ENCODE results near the gene KHNYN. TPM values are rescaled to one million over a fixed set of nuclear protein-coding genes. Genes with fewer than 3 reads are reported as not detected.
A peak's percentile ranks its signal among the peaks of the same experiment; 100 is the strongest.

The KHNYN gene
- total and polyA plus RNA-seq, 2 experiments from 2014 or later = 35.7 to 90.7 TPM

GRCh38 chr14:24398653-24399446 lies 30.9 kb upstream of the KHNYN start, which contains the start of gene NYNRIN:
NYNRIN (plus strand) TSS chr14:24399003; CDS start chr14:24399247, 244 bp downstream.
- Histone ChIP-seq H3K9me3 (ENCODE audit: low read depth) (no peaks in the 10 kb centered on the region), H3K27ac (peak within 1 kb of the TSS; percentile 69), H3K27me3 (no peaks in the 10 kb centered on the region), H3K4me3 (peak within 1 kb of the TSS; percentile 61), H3K36me3 (no peaks in the 10 kb centered on the region), H3K4me1 (ENCODE audit: low read depth) (peaks cover 35% of the 10 kb centered on the region)
- TF ChIP-seq CTCF (IDR thresholded peaks at IDR 0.05; ENCODE audit: low read depth, low read length) = no peak
- peak; percentile 79 to 82 for DNase-seq (ENCODE audit: low read depth in 1 of 2, low spot score in 1 of 2)

- Histone ChIP-seq H3K4me1 (ENCODE audit: low read depth) (peaks cover 31% of the 10 kb centered on the region), H3K4me3 (peak overlapping the region; percentile 61), H3K27ac (peak overlapping the region; percentile 69), H3K27me3 (no peaks in the 10 kb centered on the region), H3K36me3 (no peaks in the 10 kb centered on the region), H3K9me3 (ENCODE audit: low read depth) (no peaks in the 10 kb centered on the region)
- TF ChIP-seq CTCF (IDR thresholded peaks at IDR 0.05; ENCODE audit: low read depth, low read length) = no peak
- no peak for DNase-seq (ENCODE audit: low read depth in 1 of 2, low spot score in 1 of 2)
Measured at GRCh38 chr14:24399447-24399822, 30.3 kb upstream of the KHNYN start.

- Histone ChIP-seq H3K4me1 (ENCODE audit: low read depth) (peaks cover 31% of the 10 kb centered on the region), H3K4me3 (peak overlapping the region; percentile 61), H3K27me3 (no peaks in the 10 kb centered on the region), H3K9me3 (ENCODE audit: low read depth) (no peaks in the 10 kb centered on the region), H3K27ac (no peak overlapping the region), H3K36me3 (no peaks in the 10 kb centered on the region)
- DNase-seq (ENCODE audit: low read depth in 1 of 2, low spot score in 1 of 2) = no peak
- no peak for TF ChIP-seq CTCF (IDR thresholded peaks at IDR 0.05; ENCODE audit: low read depth, low read length)
Measured at GRCh38 chr14:24399999-24400718, 29.6 kb upstream of the KHNYN start.

- Histone ChIP-seq H3K4me3 (no peak overlapping the region), H3K27me3 (no peaks in the 10 kb centered on the region), H3K27ac (no peak overlapping the region), H3K36me3 (no peaks in the 10 kb centered on the region), H3K9me3 (ENCODE audit: low read depth) (no peaks in the 10 kb centered on the region), H3K4me1 (ENCODE audit: low read depth) (peaks cover 31% of the 10 kb centered on the region)
- TF ChIP-seq CTCF (IDR thresholded peaks at IDR 0.05; ENCODE audit: low read depth, low read length) = no peak
- no peak for DNase-seq (ENCODE audit: low read depth in 1 of 2, low spot score in 1 of 2)
Measured at GRCh38 chr14:24401810-24402702, 27.7 kb upstream of the KHNYN start.

- Histone ChIP-seq H3K4me1 (ENCODE audit: low read depth) (peaks cover 23% of the 10 kb centered on the region), H3K4me3 (no peak overlapping the region), H3K9me3 (ENCODE audit: low read depth) (no peaks in the 10 kb centered on the region), H3K36me3 (no peaks in the 10 kb centered on the region), H3K27ac (no peak overlapping the region), H3K27me3 (no peaks in the 10 kb centered on the region)
- peak in 1 of 2 donors; percentile 47 for DNase-seq (ENCODE audit: low read depth in 1 of 2, low spot score in 1 of 2)
- TF ChIP-seq CTCF (IDR thresholded peaks at IDR 0.05; ENCODE audit: low read depth, low read length) = no peak
Measured at GRCh38 chr14:24403294-24403998, 26.3 kb upstream of the KHNYN start.
